ENCODE data around the gene LMO1. TPM values are rescaled to one million over a fixed set of nuclear protein-coding genes. Genes with fewer than 3 reads are reported as not detected.

The LMO1 gene
- total RNA-seq, 2 experiments from 2014 or later: not detected

GRCh38 chr11:8247312-8247711 lies 16.4 kb downstream of the LMO1 start:
- Mint-ChIP-seq H3K9me3 (no peaks in the 10 kb centered on the region), H3K4me3 (no peak overlapping the region), H3K4me1 (ENCODE audit: low read depth) (no peaks in the 10 kb centered on the region), H3K36me3 (ENCODE audit: low read depth) (no peaks in the 10 kb centered on the region), H3K27ac (no peak overlapping the region), H3K27me3 (peaks cover 8% of the 10 kb centered on the region)
- Histone ChIP-seq H3K27me3 (ENCODE audit: control insufficient read depth in 1 of 2, insufficient read depth in 2 of 2, low read length in 2 of 2) (no peaks in the 10 kb centered on the region), H3K9me3 (ENCODE audit: control insufficient read depth in 1 of 2, insufficient read depth in 1 of 2, low read length in 2 of 2) (no peaks in the 10 kb centered on the region), H3K4me3 (ENCODE audit: low read length) (no peak overlapping the region), H3K4me1 (ENCODE audit: insufficient read depth, low read length) (no peaks in the 10 kb centered on the region), H3K27ac (ENCODE audit: low read depth in 1 of 2, low read length in 2 of 2) (no peak overlapping the region), H3K36me3 (ENCODE audit: insufficient read depth, low read length) (no peaks in the 10 kb centered on the region)
- DNase-seq (peak in 1 of 14 experiments; percentile 17), ATAC-seq (ENCODE audit: poor library complexity) (no peak)
- ChIA-PET POLR2A (no interaction called here), CTCF (no interaction called here)
- intact Hi-C loops (cut with DNase I, micrococcal nuclease): no loop called here
- TF ChIP-seq, protein P1, sequence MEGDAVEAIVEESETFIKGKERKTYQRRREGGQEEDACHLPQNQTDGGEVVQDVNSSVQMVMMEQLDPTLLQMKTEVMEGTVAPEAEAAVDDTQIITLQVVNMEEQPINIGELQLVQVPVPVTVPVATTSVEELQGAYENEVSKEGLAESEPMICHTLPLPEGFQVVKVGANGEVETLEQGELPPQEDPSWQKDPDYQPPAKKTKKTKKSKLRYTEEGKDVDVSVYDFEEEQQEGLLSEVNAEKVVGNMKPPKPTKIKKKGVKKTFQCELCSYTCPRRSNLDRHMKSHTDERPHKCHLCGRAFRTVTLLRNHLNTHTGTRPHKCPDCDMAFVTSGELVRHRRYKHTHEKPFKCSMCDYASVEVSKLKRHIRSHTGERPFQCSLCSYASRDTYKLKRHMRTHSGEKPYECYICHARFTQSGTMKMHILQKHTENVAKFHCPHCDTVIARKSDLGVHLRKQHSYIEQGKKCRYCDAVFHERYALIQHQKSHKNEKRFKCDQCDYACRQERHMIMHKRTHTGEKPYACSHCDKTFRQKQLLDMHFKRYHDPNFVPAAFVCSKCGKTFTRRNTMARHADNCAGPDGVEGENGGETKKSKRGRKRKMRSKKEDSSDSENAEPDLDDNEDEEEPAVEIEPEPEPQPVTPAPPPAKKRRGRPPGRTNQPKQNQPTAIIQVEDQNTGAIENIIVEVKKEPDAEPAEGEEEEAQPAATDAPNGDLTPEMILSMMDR (IDR thresholded peaks at IDR 0.05): no peak

DNA sequence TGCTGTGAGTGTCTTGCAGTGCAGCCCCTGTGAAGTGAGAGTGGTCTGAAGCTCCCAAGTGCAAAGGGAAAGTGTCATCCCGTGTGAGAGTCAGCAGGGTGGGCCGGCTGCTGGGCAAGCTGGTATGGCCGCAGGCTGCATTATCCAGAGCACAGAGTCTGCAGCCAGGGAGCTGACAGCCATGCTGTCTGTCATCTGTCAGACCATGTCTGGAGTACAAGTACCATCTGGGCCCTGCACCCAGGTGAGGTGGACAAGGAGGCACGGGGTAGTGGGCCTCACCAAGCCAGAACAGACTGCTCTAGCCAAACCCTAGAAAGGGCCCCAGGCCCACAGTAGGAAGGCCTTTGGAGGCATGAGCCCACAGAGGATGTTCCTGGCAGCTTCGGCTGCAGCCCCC lies 20.2 kb downstream of the LMO1 start:
- no peaks in the 10 kb centered on the region for H3K36me3 Mint-ChIP-seq (ENCODE audit: low read depth)
- no peak overlapping the region for H3K4me3 ChIP-seq (ENCODE audit: low read length)
- ChIA-PET POLR2A (no interaction called here), CTCF (no interaction called here)
- ATAC-seq (ENCODE audit: poor library complexity): no peak
- no peak overlapping the region for H3K4me3 Mint-ChIP-seq
- no peaks in the 10 kb centered on the region for H3K9me3 ChIP-seq (ENCODE audit: control insufficient read depth in 1 of 2, insufficient read depth in 1 of 2, low read length in 2 of 2)
- H3K27ac ChIP-seq (ENCODE audit: low read depth in 1 of 2, low read length in 2 of 2): no peak overlapping the region
- H3K27me3 ChIP-seq (ENCODE audit: control insufficient read depth in 1 of 2, insufficient read depth in 2 of 2, low read length in 2 of 2): no peaks in the 10 kb centered on the region
- H3K27ac Mint-ChIP-seq: no peak overlapping the region
- no peaks in the 10 kb centered on the region for H3K9me3 Mint-ChIP-seq
- intact Hi-C loops (cut with DNase I, micrococcal nuclease): no loop called here
- no peak for DNase-seq
- peaks cover 8% of the 10 kb centered on the region for H3K27me3 Mint-ChIP-seq
- no peaks in the 10 kb centered on the region for H3K36me3 ChIP-seq (ENCODE audit: insufficient read depth, low read length)
- TF ChIP-seq, protein P1 (IDR thresholded peaks at IDR 0.05): no peak
- H3K4me1 Mint-ChIP-seq (ENCODE audit: low read depth): no peaks in the 10 kb centered on the region
- H3K4me1 ChIP-seq (ENCODE audit: insufficient read depth, low read length): no peaks in the 10 kb centered on the region

DNA sequence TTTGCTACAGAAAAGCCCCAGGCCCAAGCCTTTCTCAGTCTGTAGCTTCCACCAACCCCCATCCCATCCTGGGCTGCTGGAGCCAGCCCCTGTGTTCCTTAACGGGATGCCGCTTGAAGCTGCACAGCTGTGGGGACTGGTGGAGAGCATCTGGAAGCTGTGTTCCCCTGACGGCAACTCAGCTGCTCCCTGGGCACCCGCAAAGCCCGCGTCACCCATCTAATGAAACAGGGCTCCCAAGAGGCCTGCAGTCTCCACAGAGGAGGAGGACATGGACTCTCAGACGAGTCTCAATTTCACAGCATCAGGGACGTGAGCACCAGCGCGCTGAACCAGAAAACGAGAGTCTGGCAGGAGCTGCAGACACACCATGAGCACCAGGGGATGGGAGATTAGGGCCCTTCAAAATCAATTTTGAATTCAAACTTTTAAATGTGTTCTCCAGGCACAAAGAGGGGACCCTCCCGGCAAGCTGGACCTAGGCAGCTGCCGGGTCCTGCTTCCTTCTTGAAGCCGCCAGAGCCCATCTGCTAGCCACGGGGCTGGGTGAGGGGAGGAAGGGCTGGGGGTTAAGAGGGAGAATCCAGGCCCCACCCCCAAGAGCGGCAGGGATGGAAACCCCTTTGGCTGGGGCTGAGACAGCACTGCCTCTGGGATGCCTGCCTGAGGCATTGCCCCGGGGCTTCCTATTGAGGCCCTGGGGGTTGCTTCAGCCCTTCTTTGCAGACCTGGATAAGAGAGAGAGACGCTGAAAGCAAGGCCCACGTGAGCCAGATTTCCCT lies 21.0 kb downstream of the LMO1 start:
- Histone ChIP-seq H3K27me3 (ENCODE audit: control insufficient read depth in 1 of 2, insufficient read depth in 2 of 2, low read length in 2 of 2) (no peaks in the 10 kb centered on the region), H3K27ac (ENCODE audit: low read depth in 1 of 2, low read length in 2 of 2) (no peak overlapping the region), H3K36me3 (ENCODE audit: insufficient read depth, low read length) (no peaks in the 10 kb centered on the region), H3K4me3 (ENCODE audit: low read length) (no peak overlapping the region), H3K9me3 (ENCODE audit: control insufficient read depth in 1 of 2, insufficient read depth in 1 of 2, low read length in 2 of 2) (no peaks in the 10 kb centered on the region), H3K4me1 (ENCODE audit: insufficient read depth, low read length) (no peaks in the 10 kb centered on the region)
- ATAC-seq (ENCODE audit: poor library complexity): no peak
- ChIA-PET CTCF (no interaction called here), POLR2A (no interaction called here)
- Mint-ChIP-seq H3K4me3 (no peak overlapping the region), H3K27ac (no peak overlapping the region), H3K27me3 (peaks cover 8% of the 10 kb centered on the region), H3K4me1 (ENCODE audit: low read depth) (no peaks in the 10 kb centered on the region), H3K36me3 (ENCODE audit: low read depth) (no peaks in the 10 kb centered on the region), H3K9me3 (no peaks in the 10 kb centered on the region)
- intact Hi-C loops (cut with DNase I, micrococcal nuclease): no loop called here
- DNase-seq: no peak
- TF ChIP-seq, protein P1 (IDR thresholded peaks at IDR 0.05): no peak
